Tibial nerve (tissue), 4 donors: ENCODE results near the gene DAP.

ENCODE experiments used
- CTCF ChIP-seq, 5 experiments: fragments of 200-600 bp in 3 of 5; fragments of 450-650 bp in 2 of 5; sonication (generic) in 3 of 5; IDR thresholded peaks; one replicate each; pipeline ENCODE4 v1.5.1; 2016 to 2019; ENCODE audit warnings: antibody characterized with exemption in 5 of 5, mild to moderate bottlenecking in 3 of 5, moderate library complexity in 2 of 5
- EP300 ChIP-seq, 2 donors: sonication (generic); formaldehyde crosslinking; IDR thresholded peaks; one replicate each; pipeline ENCODE4 v1.6.1; 2017; ENCODE audit warnings: antibody characterized with exemption in 2 of 2, mild to moderate bottlenecking in 1 of 2

DNA sequence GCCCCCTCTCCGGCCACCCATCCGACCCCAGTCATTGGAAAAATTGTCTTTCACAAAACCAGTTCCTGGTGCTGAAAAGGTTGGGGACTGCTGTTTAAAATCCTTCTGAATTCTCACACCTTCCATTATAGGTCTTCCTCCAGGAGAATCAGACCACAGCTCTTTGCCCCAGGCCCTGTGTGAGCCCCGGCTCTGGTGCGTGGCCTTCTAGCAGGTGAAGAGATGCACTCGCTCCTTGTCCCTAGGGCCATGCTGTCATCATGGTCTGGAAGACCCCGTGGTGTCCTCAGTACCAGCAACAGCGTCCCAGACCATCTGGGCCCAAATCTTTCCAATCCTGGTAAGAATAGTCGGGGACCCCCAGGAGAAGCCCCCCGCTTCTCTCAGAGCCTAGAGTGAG, 95.2 kb downstream of the DAP start:
- TF ChIP-seq CTCF (IDR thresholded peaks at IDR 0.05) = no peak
- no peak for TF ChIP-seq EP300 (IDR thresholded peaks at IDR 0.05)
